Measurements from ENCODE around the gene KCNIP4. TPM values are rescaled to one million over a fixed set of nuclear protein-coding genes. Genes with fewer than 3 reads are reported as not detected.
"Not testable (repeated sequence)": the region's sequence is repeated elsewhere in the genome, so short reads cannot be mapped to it uniquely, and the experiment has no call there.

KCNIP4 gene
- total RNA-seq, result under 1 TPM in 1 of 10 donors, not detected in 9; 0.15 TPM
- polyA plus RNA-seq, result not detected
- long read RNA-seq, donor 1, result 0 reads
- long read RNA-seq, donor 2, result 0 reads
- long read RNA-seq, donor 3, result 0 reads

- Histone ChIP-seq H3K27me3 (peaks cover 0 to 43% (median 31%) of the 10 kb centered on the region in 7 donors), H3K27ac (no peak within 1 kb of the TSS), H3K4me1 (no peaks in the 10 kb centered on the region), H3K36me3 (no peaks in the 10 kb centered on the region), H3K4me3 (peak within 1 kb of the TSS in 7 of 10 donors; percentile 13 to 49 (median 38)), H3K9me3 (no peaks in the 10 kb centered on the region)
- TF ChIP-seq CTCF (IDR thresholded peaks at IDR 0.05), result no peak
- WGBS, 2 donors, result 1% methylated on average over 74 to 81 of the region's 81 CpGs
- intact Hi-C loops (cut with DNase I), result no loop called here
- ATAC-seq (no peak), DNase-seq (no peak)
These were observed at the start of gene KCNIP4 for GRCh38 chr4:21948347-21949072. Gene KCNIP4, minus strand, starts transcription at chr4:21948772.

- H3K27me3 ChIP-seq; intact Hi-C loops (cut with DNase I); H3K36me3 ChIP-seq; H3K27ac ChIP-seq; DNase-seq; ATAC-seq; H3K4me1 ChIP-seq; H3K4me3 ChIP-seq: not testable (repeated sequence)
- peaks cover 0 to 50% (median 0%) of the 10 kb centered on the region in 11 donors for H3K9me3 ChIP-seq
- WGBS, 2 donors, result 95 to 96% methylated on average over 9 of the region's 9 CpGs
These were observed 48.0 kb upstream of the KCNIP4 start for GRCh38 chr4:21996618-21997017.

- DNase-seq (no peak), ATAC-seq (no peak)
- TF ChIP-seq CTCF (IDR thresholded peaks at IDR 0.05), result no peak
- 68 to 83% methylated on average over 1 of the region's 1 CpG for WGBS, 2 donors
- intact Hi-C loops (cut with DNase I), result no loop called here
- Histone ChIP-seq H3K4me1 (no peaks in the 10 kb centered on the region), H3K27me3 (no peaks in the 10 kb centered on the region), H3K36me3 (no peaks in the 10 kb centered on the region), H3K4me3 (no peak overlapping the region), H3K9me3 (peaks cover 0 to 37% (median 5%) of the 10 kb centered on the region in 11 donors), H3K27ac (no peak overlapping the region)
These were observed 43.8 kb upstream of the KCNIP4 start for GRCh38 chr4:21992330-21992729.

- ATAC-seq, result no peak
- intact Hi-C loops (cut with DNase I), result no loop called here
These were observed 43.0 kb upstream of the KCNIP4 start for GRCh38 chr4:21991562-21991961.

More at GRCh38 chr4:21991562-21991961, 43.0 kb upstream of the KCNIP4 start:
- Histone ChIP-seq H3K27ac (no peak overlapping the region), H3K9me3 (peaks cover 0 to 32% (median 2%) of the 10 kb centered on the region in 11 donors), H3K27me3 (no peaks in the 10 kb centered on the region), H3K36me3 (no peaks in the 10 kb centered on the region), H3K4me3 (no peak overlapping the region), H3K4me1 (no peaks in the 10 kb centered on the region)
- TF ChIP-seq CTCF (IDR thresholded peaks at IDR 0.05), result no peak
- no peak for DNase-seq
- WGBS, 2 donors, result 72 to 74% methylated on average over 1 of the region's 1 CpG

All from heart right ventricle (tissue), 16 donors.